ENCODE results near the gene MXD1. TPM values are rescaled to one million over a fixed set of nuclear protein-coding genes. Genes with fewer than 3 reads are reported as not detected.

Gene MXD1
- total and polyA plus RNA-seq, 9 of the 15 experiments (the other 6 are each of a cell fraction or from before 2014, with no cell fraction given): 6.7 to 35.9 (median 11.0) TPM

GRCh38 chr2:69914164-69914949 lies 552 bp upstream of the MXD1 start (continued):
- TF ChIP-seq TCF7 (IDR thresholded peaks at IDR 0.05; ENCODE audit: borderline replicate concordance) (no peak), HMG20B (CRISPR knock-in tag; IDR thresholded peaks at IDR 0.05) (no peak), PTRF (tag; IDR thresholded peaks at IDR 0.05) (no peak), ZNF449 (CRISPR knock-in tag; IDR thresholded peaks at IDR 0.05) (no peak), BCL6 (CRISPR knock-in tag; IDR thresholded peaks at IDR 0.05) (no peak), DEAF1 (CRISPR knock-in tag; IDR thresholded peaks at IDR 0.05) (no peak), DMBX1 (CRISPR knock-in tag; IDR thresholded peaks at IDR 0.05; ENCODE audit: borderline replicate concordance) (0 out of 2 replicates have a peak, but pooled peaks have one; percentile 69), ZNF512 (tag; IDR thresholded peaks at IDR 0.05) (no peak), SMC3 (conservative IDR thresholded peaks at IDR 0.05; ENCODE audit: insufficient read depth, low read depth, low read length) (no peak; the same call in 1 of the 2 replicates), FOXK1 (CRISPR knock-in tag; IDR thresholded peaks at IDR 0.05; ENCODE audit: borderline replicate concordance) (0 out of 2 replicates have a peak, but pooled peaks have one; percentile 33), ZNF699 (CRISPR knock-in tag; IDR thresholded peaks at IDR 0.05; ENCODE audit: insufficient replicate concordance) (no peak), STAG1 (CRISPR knock-in tag; IDR thresholded peaks at IDR 0.05; ENCODE audit: borderline replicate concordance) (no peak; the same call in 1 of the 2 replicates), ZNF668 (CRISPR knock-in tag; IDR thresholded peaks at IDR 0.05) (no peak), MCM5 (IDR thresholded peaks at IDR 0.05; ENCODE audit: low read depth) (no peak), RAD51 (IDR thresholded peaks at IDR 0.05; ENCODE audit: borderline replicate concordance, low read depth) (peak; percentile 8; the same call in 1 of the 2 replicates), NFE2 (IDR thresholded peaks at IDR 0.05; ENCODE audit: low read depth) (no peak), MLX (CRISPR knock-in tag; conservative IDR thresholded peaks at IDR 0.05) (no peak), ADNP (tag; IDR thresholded peaks at IDR 0.05) (no peak), CHAMP1 (IDR thresholded peaks at IDR 0.05) (no peak), HDAC2 (IDR thresholded peaks at IDR 0.05) (peak; percentile 91)

Data from K562 (cell line).